Left kidney (tissue), 2 donors: Measurements from ENCODE around the gene KAT14. TPM values are rescaled to one million over a fixed set of nuclear protein-coding genes. Genes with fewer than 3 reads are reported as not detected.
"Not testable (repeated sequence)": the region's sequence is repeated elsewhere in the genome, so short reads cannot be mapped to it uniquely, and the experiment has no call there.

ENCODE experiments used
- DNase-seq: peaks from one replicate; pipeline ENCODE4 v3.0.0-alpha.2; 2013
- polyA plus RNA-seq: library from polyadenylated mRNA; unstranded; fragments of 120-200 nt; gene quantifications from one replicate; pipeline ENCODE4 v1.2.1, GENCODE V29; 2013; ENCODE audit not compliant: insufficient read length

The KAT14 gene
- polyA plus RNA-seq, 1 donor: 34.5 TPM

DNA sequence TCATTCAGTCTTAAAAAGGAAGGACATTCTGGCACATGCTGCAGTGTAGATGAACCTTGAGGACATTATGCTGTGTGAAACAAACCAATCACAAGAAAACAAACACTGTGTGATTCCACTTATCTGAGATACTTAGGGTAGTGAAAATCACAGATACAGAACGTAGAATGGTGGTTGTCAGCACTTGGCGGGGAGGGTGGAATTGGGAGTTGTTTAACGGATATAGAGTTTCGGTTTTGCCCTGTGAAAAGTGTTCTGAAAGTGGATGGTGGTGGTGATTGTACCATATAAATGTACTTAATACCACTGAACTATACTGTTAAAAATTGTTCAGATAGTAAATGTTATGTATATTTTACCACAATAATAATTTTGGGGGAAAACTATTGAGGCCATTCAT, 18.4 kb downstream of the KAT14 start:
- no peak for DNase-seq

DNA sequence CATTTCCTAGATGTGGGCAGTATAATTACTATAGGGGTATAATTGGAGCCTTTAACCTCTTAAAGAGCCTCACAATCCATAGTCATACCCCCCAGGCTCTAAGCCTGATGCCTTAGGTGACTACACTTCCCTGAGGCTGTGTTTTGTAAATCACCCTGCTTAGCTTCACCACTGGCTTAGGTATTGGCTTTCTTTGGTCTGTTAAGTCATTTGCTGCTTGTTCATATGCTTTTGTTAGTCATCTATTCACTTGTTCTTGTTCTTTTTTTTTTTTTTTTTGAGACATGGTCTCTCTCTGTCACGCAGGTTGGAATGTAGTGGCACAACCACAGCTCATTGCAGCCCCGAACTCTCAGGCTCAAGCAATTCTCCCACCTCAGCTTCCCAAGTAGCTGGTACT, 26.7 kb downstream of the KAT14 start:
- DNase-seq: no peak

DNA sequence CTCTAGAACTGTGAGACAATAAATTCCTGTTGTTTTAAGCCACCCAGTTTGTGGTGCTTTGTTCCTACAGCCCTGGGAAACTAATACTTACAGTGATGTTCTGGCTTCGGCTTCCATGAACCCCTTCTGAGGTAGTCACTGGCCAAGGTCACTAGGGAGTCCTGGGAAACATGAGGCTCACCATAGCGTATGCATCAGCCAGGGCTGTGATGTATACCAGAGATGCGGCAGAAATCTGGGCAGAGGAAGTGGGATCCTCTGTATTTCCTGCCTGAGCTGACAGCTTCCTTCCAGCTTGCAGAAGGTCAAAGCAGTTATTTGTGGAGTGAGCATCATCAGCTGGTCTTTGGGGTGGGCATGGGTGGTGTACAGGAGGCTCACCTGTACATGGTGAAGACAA, 27.9 kb downstream of the KAT14 start:
- DNase-seq: no peak

DNA sequence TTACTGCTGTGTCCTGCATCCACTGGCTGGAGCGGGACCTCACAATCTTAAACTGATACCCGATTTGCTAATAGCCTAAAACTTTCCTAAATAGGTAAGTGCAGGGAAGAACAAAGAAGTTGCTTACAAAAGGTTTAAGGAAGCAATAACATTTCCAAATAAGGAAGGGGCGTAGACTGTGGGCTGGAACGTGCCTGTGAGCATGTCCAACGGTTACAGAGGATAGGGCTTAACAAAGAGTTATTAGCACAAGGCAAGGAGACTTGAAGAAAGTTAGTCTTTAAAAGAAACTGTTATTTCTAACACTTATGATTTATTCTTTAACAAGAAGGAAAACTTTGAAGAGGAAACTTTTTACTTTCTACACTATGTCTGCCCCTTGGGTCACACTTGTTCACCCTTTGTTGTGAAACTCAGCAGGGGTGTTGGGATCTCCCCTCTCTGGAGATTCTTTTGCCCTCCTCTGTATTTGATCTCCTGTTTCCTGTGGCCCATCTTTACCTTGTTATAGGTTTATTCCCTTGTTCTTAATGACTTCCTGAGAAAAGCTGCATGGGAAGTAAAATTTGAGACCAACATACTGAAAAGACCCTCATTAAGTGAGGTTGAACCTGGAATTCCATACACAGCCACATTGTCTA, 28.7 kb downstream of the KAT14 start:
- no peak for DNase-seq

DNA sequence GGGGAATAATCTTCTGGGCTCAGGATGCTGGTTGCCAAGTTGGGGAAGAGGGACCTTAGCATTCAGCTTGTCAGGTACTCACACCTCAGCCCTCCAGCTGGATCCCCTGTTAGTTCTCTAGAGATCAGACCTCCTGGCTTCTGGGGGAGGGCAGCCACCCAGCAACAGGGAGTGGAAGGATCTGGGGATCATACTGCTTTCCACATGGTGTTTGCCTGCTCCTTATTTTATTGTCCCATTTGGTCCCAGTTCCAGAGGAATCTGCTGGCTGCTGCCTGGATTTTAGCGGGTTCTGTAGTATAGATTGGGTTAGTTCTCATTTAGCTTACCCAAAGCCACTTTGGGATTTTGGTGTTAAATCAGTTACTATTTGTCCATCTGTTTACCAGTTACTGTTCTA, 29.3 kb downstream of the KAT14 start:
- DNase-seq: no peak

DNA sequence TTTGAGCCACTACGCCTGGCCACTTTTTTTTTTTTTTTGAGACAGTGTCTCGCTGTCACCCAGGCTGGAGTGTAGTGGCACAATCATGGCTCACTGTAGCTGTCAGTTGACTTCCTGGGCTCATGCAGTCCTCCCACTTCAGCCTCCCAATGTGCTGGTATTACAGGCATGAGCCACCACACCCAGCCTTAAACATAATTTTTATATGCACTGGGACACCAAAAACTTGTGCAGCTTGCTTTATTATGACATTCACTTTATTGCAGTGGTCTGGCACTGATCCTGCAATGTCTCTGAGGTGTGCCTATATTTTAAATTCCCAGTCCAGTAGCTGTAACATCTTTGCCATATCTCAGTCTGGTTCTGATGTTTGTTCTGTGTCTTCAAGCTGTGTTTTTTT, 34.7 kb downstream of the KAT14 start:
- no peak for DNase-seq

DNA sequence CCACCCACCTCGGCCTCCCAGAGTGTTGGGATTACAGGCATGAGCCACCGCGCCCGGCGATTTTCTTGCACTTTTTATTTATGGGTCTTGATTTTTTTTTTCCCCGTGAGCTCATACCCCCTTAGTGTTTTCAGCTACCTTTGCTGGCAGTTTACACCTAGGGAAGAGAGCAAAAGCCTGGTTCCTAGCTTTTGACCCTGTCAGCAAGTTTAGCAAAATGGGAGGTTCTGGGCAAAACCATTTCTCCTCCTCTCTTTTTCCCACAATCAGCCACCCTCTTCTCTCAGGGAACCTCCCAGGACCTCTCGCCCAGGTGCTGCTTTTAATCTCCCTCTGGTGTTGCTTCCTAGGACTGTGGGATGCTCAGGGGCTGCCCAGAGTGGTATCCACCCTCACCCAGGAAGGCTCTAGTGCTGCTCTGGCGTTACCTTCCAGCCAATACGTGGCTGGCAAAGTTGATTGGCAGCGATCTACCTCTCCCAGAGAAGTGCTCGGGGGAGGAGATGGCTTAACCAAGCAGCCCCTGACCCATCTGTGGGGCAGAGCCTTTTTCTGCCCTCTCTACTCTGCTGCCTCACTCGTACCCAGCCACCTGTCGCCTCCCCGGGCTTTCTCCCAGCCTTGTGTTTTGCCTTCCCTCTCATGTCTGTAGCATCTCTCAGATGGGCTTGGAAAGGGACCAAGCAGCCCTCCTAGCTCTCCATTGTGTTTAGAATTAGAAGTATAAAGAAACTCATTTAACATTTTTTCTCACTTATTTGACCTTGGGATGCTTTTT, 37.4 kb downstream of the KAT14 start:
- no peak for DNase-seq

DNA sequence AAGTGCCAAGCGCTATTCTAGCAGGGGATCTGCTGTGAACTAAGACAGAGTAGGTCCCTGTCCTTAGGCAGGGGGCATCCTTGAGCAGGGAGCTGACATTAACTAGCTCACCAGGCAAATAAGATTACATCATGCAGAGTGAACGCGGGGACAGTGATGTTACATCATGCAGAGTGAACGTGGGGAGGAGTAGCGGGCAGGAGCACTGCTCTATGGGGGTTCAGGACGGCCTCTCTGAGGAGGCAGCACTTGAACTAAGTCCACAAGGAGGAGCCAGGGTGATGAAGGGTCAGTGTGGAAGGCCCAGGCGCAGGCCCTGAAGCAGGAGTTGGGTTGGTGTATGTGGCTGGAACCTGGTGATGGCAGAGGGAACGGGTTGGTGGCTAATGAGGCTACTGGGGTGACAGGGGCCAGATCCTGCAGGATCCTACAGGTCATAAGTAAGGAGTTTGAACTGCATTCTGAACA, 38.7 kb downstream of the KAT14 start:
- DNase-seq: no peak

DNA sequence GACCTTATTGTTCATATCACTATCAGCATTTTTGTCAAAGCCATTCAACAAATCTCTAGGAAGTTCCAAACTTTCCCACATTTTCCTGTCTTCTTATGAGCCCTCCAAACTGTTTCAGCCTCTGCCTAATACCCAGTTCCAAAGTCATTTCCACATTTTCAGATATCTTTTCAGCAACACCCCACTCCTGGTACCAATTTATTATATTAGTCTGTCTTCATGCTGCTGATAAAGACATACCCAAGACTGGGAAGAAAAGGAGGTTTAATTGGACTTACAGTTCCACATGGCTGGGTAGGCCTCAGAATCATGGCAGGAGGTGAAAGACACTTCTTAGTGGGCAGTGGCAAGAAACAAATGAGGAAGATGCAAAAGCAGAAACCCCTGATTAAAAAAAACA, 42.7 kb downstream of the KAT14 start:
- DNase-seq: not testable (repeated sequence)

DNA sequence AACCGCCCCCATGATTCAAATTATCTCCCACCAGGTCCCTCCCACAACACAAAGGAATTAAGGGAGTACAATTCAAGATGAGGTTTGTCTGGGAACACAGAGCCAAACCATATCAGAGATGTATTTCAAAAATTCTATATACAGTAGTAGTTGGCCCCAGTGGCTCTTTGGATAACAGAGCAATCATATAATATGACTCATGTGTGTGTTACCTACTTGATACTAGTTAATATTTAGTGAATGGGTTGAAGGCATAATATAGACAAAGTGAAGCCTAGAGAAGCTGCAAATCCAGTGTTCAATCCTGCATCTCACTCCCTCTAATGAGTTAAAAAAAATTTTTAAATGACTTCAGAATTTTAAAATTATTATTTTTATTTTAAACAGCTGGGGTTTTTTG, 43.2 kb downstream of the KAT14 start:
- DNase-seq: no peak

DNA sequence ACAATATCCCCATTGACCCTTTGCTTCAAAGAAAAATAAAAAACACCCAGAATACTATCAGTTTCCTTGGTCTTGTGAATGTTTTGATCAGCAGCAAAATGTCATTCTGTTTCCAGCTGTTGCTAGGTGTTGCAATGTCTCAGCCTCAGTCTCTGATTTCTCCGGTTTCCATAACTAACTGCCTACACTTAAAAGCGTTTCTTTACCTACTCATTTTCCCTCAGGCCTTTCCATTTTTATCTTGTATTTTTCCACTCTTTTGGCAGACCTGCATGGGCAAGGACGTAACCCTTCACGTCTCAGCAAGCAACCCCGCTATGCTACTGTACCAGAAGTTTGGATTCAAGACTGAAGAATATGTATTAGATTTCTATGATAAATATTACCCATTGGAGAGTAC, 49.4 kb downstream of the KAT14 start:
- no peak for DNase-seq

DNA sequence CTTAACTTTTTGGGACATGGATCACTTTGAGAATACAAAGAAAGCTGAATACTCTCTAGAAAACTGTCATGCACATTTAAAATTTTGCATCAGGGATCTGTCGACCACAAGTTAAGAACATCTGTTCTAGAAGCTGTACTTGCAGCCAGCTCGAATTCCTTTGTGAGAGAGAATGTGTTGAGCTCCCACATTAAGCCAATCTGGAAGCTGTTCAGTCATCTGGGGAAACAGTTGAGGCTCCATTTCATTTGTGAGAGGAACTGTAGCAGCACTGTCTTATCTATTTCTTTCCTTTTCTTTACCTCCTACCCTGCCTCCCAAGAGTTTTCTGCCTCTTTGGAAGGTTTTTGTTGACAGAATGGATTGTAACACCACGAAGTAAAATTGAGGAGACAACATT, 50.8 kb downstream of the KAT14 start:
- no peak for DNase-seq

DNA sequence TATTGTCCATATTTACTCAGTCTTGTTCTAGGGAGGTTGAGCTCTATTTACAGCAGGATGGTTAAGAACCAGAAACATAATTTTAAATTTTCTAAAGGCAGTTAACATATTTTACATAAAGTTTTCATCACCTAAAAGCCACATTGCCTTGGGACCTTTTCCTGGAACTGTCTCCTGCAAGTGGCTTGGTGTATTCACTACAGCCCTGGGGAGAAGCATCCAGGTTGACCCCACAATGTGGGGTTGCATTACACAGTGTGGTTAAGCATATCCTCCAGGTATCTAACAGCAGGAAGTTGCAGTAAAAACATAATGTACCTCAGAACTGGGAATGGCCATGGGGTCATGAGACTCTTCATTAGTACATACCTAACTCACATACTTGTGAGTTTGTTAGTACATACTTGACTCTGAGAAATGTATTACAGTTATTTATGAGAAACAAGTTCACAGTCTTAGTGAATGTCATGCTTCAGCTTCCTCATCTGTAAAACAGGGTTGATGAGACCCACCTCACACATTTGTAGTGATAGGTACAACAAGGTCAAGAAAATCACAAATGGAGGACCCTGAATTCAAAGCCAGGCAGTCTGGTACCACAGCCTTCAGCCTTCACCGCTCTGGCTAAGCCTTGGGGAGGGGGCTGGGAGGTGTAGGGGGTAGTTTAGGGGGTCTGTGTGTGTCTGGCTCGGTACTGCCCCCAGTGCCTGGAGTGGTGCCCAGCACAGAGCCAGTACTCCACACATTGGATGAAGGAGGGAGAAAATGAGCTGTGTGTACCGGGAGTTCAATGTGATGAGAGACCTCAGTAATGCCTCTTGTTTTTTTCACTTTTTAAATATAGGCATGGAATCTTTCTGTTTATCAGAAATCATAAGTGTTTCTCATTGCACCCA, 52.9 kb downstream of the KAT14 start:
- DNase-seq: no peak

DNA sequence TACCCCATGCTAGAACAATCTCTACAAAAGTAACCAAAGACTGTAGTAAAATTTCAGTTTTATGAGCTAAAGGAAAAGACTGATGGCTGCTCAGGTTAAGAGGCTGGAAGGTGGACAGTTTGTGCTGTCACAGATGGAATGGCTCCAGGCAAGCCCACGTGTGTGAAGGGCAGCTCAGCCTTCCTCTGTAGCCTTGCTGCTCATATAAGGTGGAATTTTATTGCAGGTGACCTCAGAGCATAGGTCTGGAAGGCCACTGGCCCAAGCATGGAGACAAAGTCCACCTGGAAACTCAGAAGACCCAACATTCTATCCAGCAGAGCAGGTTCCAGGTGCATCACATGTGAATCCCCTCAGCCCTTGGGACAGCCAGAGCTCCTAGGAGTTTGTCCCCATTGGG, 53.6 kb downstream of the KAT14 start:
- peak; percentile 65 for DNase-seq

DNA sequence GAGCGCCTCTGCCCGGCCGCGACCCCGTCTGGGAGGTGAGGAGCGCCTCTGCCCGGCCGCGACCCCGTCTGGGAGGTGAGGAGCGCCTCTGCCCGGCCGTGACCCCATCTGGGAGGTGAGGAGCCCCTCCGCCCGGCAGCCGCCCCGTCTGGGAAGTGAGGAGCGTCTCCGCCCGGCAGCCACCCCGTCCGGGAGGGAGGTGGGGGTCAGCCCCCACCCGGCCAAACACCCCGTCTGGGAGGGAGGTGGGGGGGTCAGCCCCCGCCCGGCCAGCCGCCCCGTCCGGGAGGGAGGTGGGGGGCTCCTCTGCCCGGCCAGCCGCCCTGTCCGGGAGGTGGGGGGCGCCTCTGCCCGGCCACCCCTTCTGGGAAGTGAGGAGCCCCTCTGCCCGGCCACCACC, 56.8 kb downstream of the KAT14 start:
- DNase-seq: not testable (repeated sequence)

DNA sequence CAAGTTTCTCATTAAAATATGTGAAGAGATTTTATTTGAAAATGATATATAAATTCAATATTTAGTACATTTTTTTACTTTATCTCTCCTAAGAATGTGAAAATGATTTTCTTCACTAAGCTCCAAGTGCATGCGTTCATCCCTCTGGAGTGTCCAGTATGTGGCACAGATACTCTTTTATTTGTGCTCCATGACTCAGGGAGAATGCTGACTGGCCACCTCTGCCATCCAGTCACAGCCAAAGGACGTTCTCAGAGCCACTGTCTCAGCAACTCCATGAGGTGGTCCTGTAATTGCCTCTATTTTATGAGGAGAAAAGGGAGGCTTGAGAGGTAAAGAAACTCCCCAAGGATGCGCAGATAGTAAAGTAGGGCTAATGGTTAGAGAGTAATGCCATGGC, 58.3 kb downstream of the KAT14 start:
- DNase-seq: no peak

DNA sequence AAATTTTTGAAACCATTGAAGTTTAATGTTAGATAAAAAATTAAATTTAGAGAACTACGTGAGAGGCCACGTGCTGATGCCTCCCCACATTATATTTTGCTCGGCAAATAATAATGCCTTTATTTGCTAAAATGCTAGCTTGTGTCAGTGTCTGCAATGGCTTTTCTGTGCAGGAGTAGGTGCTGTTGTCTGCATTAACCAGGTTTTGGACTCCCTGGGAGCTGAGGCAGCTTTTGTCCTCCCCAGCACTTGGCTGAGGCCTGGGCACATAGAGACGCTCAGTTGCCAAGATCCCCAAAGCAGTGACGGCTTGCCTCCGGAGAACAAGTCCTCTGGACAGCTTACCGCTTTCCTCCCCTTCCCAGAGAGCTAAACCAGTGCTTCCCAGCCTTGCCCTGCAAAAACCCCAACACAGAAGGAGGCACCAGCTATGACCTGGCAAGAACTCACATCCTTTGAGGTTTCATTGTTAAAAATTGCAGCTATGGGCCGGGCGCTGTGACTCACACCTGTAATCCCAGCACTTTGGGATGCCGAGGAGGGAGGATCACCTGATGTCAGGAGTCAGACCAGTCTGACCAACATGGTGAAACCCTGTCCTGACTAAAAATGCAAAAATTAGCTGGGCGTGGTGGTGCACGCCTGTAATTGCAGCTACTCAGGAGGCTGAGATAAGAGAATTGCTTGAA, 59.9 kb downstream of the KAT14 start:
- DNase-seq: no peak

DNA sequence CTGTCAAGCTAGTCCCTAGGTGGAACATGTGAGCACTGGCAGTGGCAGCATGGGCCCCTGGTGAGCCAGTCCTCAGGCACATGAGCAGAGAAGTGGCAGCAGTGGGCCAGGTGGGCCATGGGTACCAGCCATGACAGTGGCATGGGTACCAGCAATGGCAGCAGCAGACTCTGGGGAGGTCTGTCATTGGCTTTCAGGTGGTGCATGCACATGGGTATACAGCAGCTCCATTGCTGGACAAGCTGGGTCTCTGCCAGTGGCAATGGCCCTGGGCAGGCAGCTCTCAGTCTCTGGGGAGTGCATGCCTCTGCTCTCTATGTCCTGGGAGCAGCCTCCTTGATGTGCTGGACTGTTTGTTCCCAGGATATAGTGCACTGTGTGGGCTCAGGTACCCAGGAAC, 65.3 kb downstream of the KAT14 start:
- no peak for DNase-seq

DNA sequence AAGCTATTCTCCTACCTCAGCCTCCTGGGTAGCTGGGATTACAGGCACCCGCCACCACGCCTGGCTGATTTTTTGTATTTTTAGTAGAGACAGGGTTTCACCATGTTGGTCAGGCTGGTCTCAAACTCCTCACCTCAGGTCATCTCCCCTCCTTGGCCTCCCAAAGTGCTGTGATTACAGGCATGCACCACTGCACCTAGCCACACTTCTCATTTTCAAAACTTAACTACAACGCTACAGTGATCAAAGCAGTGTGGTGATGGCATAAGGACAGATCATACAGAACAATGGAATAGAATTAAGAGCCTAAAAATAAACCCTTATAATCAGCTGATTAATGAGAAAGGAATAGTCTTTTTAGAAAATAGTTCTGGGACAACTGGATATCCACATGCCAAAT, 66.0 kb downstream of the KAT14 start:
- not testable (repeated sequence) for DNase-seq

DNA sequence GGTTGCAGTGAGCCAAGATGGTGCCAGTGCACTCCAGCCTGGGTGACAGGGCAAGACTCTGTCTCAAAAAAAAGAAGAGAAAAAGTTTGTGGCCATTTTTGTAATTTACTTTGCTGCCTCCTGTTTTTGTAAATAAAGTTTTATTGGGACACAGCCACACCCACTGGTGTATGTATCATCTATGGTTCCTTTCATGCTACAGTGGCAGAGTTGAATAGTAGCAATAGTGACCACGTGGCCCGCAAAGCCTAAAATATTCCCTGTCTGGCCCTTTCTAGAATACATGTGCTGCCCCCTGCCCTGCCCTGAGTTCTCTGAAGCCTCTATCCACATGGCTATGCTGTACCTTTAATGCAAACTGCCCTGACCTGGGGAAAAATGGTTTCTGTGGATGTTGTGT, 75.3 kb downstream of the KAT14 start:
- no peak for DNase-seq

DNA sequence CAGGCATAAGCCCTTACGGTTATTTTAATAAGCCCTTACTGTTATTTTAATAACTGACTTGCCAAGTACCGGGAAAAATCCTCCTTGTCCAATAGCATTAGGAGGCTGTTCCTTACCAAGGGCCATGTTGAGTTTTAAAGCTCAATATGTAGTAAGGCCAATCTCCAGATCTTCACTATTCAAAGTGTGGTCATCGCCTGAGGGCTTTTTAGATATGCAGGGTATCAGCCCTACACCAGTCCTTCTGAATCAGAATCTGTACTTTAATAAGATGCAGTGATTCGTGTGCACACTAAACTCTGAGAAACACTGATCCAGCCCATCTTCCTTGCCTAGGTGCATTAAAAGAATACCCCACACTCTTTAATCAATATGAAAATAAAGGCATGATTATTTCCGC, 77.9 kb downstream of the KAT14 start:
- DNase-seq: no peak

DNA sequence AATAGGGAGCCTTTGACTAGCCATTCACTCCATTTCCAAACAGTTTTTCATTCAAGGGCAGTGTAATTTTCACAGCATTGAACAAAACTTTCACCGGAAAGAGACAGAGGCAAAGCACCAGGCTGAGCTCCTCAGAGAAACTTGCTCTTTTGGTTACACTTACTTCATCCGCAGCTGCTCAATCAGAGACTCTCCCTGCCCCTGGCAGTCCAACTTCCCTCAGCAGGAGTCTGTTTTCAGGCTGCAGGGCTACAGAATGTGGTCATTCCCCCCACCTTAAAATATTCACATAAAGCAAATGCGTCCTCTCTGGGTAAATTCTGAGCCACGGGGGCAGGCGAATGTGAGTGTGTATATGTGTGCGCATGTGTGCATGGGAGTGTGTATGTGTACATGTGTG, 80.6 kb downstream of the KAT14 start:
- DNase-seq: no peak
